Measurements from ENCODE around the gene PTPN11.

Gene PTPN11

DNA sequence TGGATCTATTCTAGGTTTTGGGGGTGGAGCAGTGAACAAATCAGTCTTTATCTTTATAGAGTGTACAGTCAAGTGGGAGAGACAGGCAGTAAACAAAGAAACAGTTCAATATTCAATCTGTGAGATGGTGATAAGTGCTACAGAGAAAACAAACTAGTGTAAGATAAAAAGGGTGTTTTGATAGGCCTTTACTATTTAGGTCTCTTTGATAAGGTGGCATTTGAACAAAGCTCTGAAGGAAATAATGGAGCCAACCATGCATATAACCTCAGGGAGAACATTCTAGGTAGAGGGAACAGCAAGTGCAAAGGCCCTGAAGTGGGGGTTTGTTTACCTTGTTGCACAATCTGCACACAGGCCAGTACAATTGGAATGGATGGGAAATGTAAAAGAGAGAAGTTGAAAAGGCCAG lies 47.3 kb downstream of the PTPN11 start:
- no peak overlapping the region for H3K27ac Mint-ChIP-seq
- DNase-seq, result no peak
- no peak overlapping the region for H3K4me3 Mint-ChIP-seq
- peaks cover 18% of the 10 kb centered on the region for H3K36me3 Mint-ChIP-seq (ENCODE audit: low read depth)
- peaks cover 7% of the 10 kb centered on the region for H3K4me1 Mint-ChIP-seq
- H3K9me3 Mint-ChIP-seq, result no peaks in the 10 kb centered on the region
- H3K27me3 Mint-ChIP-seq (ENCODE audit: low read depth, poor library complexity), result no peaks in the 10 kb centered on the region
- TF ChIP-seq CTCF (IDR thresholded peaks at IDR 0.05), result no peak

- no peaks in the 10 kb centered on the region for H3K27me3 Mint-ChIP-seq (ENCODE audit: low read depth, poor library complexity)
- no peak for TF ChIP-seq CTCF (IDR thresholded peaks at IDR 0.05)
- DNase-seq, result no peak
- no peak overlapping the region for H3K27ac Mint-ChIP-seq
- H3K36me3 Mint-ChIP-seq (ENCODE audit: low read depth), result peaks cover 18% of the 10 kb centered on the region
- H3K9me3 Mint-ChIP-seq, result no peaks in the 10 kb centered on the region
- peaks cover 7% of the 10 kb centered on the region for H3K4me1 Mint-ChIP-seq
- H3K4me3 Mint-ChIP-seq, result no peak overlapping the region
These were observed 48.1 kb downstream of the PTPN11 start for GRCh38 chr12:112466835-112467234.

GRCh38 chr12:112468046-112468445 lies 49.3 kb downstream of the PTPN11 start:
- Mint-ChIP-seq H3K4me1 (peaks cover 7% of the 10 kb centered on the region), H3K36me3 (ENCODE audit: low read depth) (peaks cover 25% of the 10 kb centered on the region), H3K9me3 (no peaks in the 10 kb centered on the region), H3K27me3 (ENCODE audit: low read depth, poor library complexity) (no peaks in the 10 kb centered on the region), H3K27ac (no peak overlapping the region), H3K4me3 (no peak overlapping the region)
- no peak for DNase-seq
- TF ChIP-seq CTCF (IDR thresholded peaks at IDR 0.05), result no peak

DNA sequence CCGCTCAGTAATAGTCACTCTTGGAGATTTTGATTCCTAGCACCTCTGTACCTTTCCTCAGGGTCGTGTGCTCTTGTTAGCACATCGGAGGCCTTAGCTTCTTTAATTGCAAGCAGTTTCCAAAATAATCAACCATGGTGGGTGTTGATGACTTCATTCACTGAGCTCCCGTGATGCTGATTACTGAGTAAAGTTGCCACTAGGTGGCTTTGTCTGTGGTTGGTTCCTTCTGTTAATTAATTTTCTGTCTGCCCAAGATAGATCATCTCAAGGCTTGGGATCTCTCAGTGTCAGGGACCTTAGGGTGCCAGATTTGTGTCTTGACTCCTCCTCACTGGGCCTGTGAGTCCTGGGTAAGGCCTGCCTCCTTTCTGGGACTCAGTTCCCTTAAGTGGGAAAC lies 54.3 kb downstream of the PTPN11 start:
- Mint-ChIP-seq H3K36me3 (ENCODE audit: low read depth) (peaks cover 44% of the 10 kb centered on the region), H3K4me3 (no peak overlapping the region), H3K9me3 (peaks cover 4% of the 10 kb centered on the region), H3K4me1 (peaks cover 7% of the 10 kb centered on the region), H3K27me3 (ENCODE audit: low read depth, poor library complexity) (no peaks in the 10 kb centered on the region), H3K27ac (no peak overlapping the region)
- TF ChIP-seq CTCF (IDR thresholded peaks at IDR 0.05), result no peak
- no peak for DNase-seq

DNA sequence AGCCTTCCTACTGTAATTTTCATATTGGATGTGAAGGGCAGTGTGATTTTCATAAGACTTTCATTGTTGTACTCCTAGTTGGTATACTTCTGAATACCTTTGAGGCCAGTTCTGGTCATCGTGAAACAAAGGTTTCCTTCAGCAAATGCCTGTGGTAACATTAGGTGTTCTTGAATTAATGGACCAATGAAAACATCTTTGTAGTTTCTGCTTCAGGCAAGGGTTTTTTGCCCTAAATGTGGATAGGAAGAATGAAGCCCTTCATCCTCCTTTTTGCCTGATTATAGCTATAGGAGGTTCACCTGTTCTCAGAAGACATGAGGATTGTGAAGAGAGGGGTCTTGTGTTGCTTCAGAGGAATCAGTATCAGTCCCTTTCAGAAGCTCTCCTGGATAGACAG lies 60.7 kb downstream of the PTPN11 start:
- Mint-ChIP-seq H3K27me3 (ENCODE audit: low read depth, poor library complexity) (peaks cover 3% of the 10 kb centered on the region), H3K4me3 (no peak overlapping the region), H3K36me3 (ENCODE audit: low read depth) (peaks cover 94% of the 10 kb centered on the region), H3K4me1 (no peaks in the 10 kb centered on the region), H3K9me3 (peaks cover 12% of the 10 kb centered on the region), H3K27ac (no peak overlapping the region)
- no peak for TF ChIP-seq CTCF (IDR thresholded peaks at IDR 0.05)
- DNase-seq, result no peak

- no peak for TF ChIP-seq CTCF (IDR thresholded peaks at IDR 0.05)
- peaks cover 90% of the 10 kb centered on the region for H3K36me3 Mint-ChIP-seq (ENCODE audit: low read depth)
- no peaks in the 10 kb centered on the region for H3K4me1 Mint-ChIP-seq
- DNase-seq, result no peak
- H3K4me3 Mint-ChIP-seq, result no peak overlapping the region
- peak overlapping the region; percentile 53 for H3K27ac Mint-ChIP-seq
- peaks cover 12% of the 10 kb centered on the region for H3K9me3 Mint-ChIP-seq
- peaks cover 3% of the 10 kb centered on the region for H3K27me3 Mint-ChIP-seq (ENCODE audit: low read depth, poor library complexity)
These were observed 62.2 kb downstream of the PTPN11 start for GRCh38 chr12:112480931-112481330.
